ENCODE results near the gene TOX2. TPM values are rescaled to one million over a fixed set of nuclear protein-coding genes. Genes with fewer than 3 reads are reported as not detected.
A peak's percentile ranks its signal among the peaks of the same experiment; 100 is the strongest.

Gene TOX2
- total and polyA plus RNA-seq, 2 of the 4 experiments (the other 2 are of a cell fraction): 1.3 to 17.5 TPM

- H2BK20ac ChIP-seq (ENCODE audit: low read depth, low read length): peak overlapping the region; percentile 90
- dilution Hi-C loops (cut with HindIII; ENCODE audit: low sequenced_read_pairs, unreplicated experiment) (no loop called here), intact Hi-C loops (cut with micrococcal nuclease) (no loop called here), in situ Hi-C loops (cut with MboI; ENCODE audit: low sequenced_read_pairs) (no loop called here)
- H3K27ac ChIP-seq (ENCODE audit: insufficient read depth, low read length): peak overlapping the region; percentile 74
- peak overlapping the region; percentile 5; the same call in 1 of the 2 replicates for H3K4me2 ChIP-seq (ENCODE audit: low read depth, low read length)
- peak overlapping the region; percentile 91 for H2BK120ac ChIP-seq (ENCODE audit: low read depth, low read length)
- H4K91ac ChIP-seq (ENCODE audit: insufficient read depth, low read depth, low read length): peak overlapping the region; percentile 88
- H2AK9ac ChIP-seq (replicated peaks; ENCODE audit: low read depth, low read length, poor library complexity): peak overlapping the region; percentile 86
- peaks cover 64% of the 10 kb centered on the region for H3K9me1 ChIP-seq (ENCODE audit: insufficient read depth, low read length)
- peak overlapping the region; percentile 91 for H3K4ac ChIP-seq (ENCODE audit: low read depth, low read length)
- peak overlapping the region; percentile 87 for H2AK5ac ChIP-seq (ENCODE audit: low read depth, low read length)
- H4K8ac ChIP-seq (ENCODE audit: low read depth in 2 of 2, low read length in 2 of 2): peak overlapping the region; percentile 63 to 80; a peak in 3 of 4 replicates
- peak overlapping the region; percentile 65 for H2BK5ac ChIP-seq (ENCODE audit: low read depth, low read length, poor library complexity, severe bottlenecking)
- H2AFZ ChIP-seq (replicated peaks; ENCODE audit: low read length, poor library complexity): peak overlapping the region; percentile 71
- peaks cover 7% of the 10 kb centered on the region; the same call in 1 of the 2 replicates for H4K20me1 ChIP-seq (ENCODE audit: insufficient read depth, low read length)
- H3K27me3 ChIP-seq (ENCODE audit: control insufficient read depth, insufficient read depth, low read length): no peaks in the 10 kb centered on the region
- H3K4me3 ChIP-seq (ENCODE audit: insufficient read depth, low read depth, low read length): no peak overlapping the region
- H3K9me3 ChIP-seq (ENCODE audit: control insufficient read depth, insufficient read depth, low read length): no peaks in the 10 kb centered on the region
- DNase-seq (no peak), ATAC-seq (ENCODE audit: low read depth) (no peak; the same call in 1 of the 2 replicates)
- POLR2A ChIA-PET (ENCODE audit: unreplicated experiment): no interaction called here
- H3K79me1 ChIP-seq (ENCODE audit: low read depth in 1 of 2, low read length in 2 of 2): peaks cover 64 to 92% of the 10 kb centered on the region in 2 experiments
- CTCF ChIA-PET: interaction anchor here (0.6 to 1.0 kb wide), 2 partner anchors 17 to 125 kb away, joined by 3 to 4 read pairs; no protein-coding TSS in a partner anchor
- H3K9ac ChIP-seq (ENCODE audit: low read depth, low read length): no peak overlapping the region
- peak overlapping the region; percentile 54 for H3K56ac ChIP-seq (ENCODE audit: extremely low read depth, insufficient read depth, low read length)
- TF ChIP-seq POLR2A (IDR thresholded peaks at IDR 0.05; ENCODE audit: low read depth, low read length): no peak
- peak; percentile 7 for TF ChIP-seq RCOR1 (IDR thresholded peaks at IDR 0.05; ENCODE audit: insufficient replicate concordance, low read length)
- peaks cover 39% of the 10 kb centered on the region for H3K4me1 ChIP-seq (ENCODE audit: control insufficient read depth, insufficient read depth, low read length)
- H3K36me3 ChIP-seq (ENCODE audit: control insufficient read depth, insufficient read depth, low read length): no peaks in the 10 kb centered on the region
- peak overlapping the region; percentile 66 for H3K23ac ChIP-seq (ENCODE audit: low read depth, low read length)
- WGBS, 2 experiments (ENCODE audit: extremely low coverage in 2 of 2, insufficient read length in 1 of 2): 43% methylated on average over 2 of the region's 8 CpGs; no CpG with 5 or more reads in 1 of the 2 experiments
- peak overlapping the region; percentile 95 for H3K14ac ChIP-seq (replicated peaks; ENCODE audit: low read depth, low read length)
- peak overlapping the region; percentile 33 for H4K5ac ChIP-seq (ENCODE audit: low read depth, low read length)
- peak overlapping the region; percentile 30 for H3K18ac ChIP-seq (ENCODE audit: low read depth, low read length)
- peak overlapping the region; percentile 67; the same call in 2 of the 3 replicates for H2BK15ac ChIP-seq (ENCODE audit: low read depth, low read length)
- BruUV-seq (replicated peaks): no TSS peak
Observed at GRCh38 chr20:43955750-43956191, 41.1 kb downstream of the TOX2 start.

Measured in IMR-90 (cell line).